ENCODE measurements around the gene SVEP1.

Gene SVEP1

DNA sequence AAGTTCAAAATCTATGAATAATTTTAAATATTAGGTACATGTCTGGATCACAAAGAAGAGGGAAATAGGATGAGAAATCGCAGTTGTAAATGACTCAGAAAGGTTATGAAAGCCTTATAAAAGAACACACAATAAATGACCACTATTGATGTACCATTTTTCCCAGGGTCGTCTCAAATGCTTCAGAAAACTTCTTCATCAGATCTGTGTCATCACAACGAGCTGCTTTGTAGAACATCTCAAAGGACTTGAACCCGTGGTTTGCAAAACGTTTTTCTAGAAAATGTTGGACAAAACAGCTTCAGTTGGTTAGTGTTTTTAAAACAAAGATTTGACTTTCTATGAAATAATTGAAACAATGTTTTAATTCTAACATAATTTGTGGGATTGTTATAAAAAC, 100.1 kb downstream of the SVEP1 start:
- Mint-ChIP-seq H3K36me3 (ENCODE audit: low read depth) (no peaks in the 10 kb centered on the region), H3K27ac (no peak overlapping the region), H3K27me3 (ENCODE audit: low read depth, poor library complexity) (no peaks in the 10 kb centered on the region), H3K4me1 (no peaks in the 10 kb centered on the region), H3K9me3 (peaks cover 6% of the 10 kb centered on the region), H3K4me3 (no peak overlapping the region)
- no peak for DNase-seq
- no peak for TF ChIP-seq CTCF (IDR thresholded peaks at IDR 0.05)

DNA sequence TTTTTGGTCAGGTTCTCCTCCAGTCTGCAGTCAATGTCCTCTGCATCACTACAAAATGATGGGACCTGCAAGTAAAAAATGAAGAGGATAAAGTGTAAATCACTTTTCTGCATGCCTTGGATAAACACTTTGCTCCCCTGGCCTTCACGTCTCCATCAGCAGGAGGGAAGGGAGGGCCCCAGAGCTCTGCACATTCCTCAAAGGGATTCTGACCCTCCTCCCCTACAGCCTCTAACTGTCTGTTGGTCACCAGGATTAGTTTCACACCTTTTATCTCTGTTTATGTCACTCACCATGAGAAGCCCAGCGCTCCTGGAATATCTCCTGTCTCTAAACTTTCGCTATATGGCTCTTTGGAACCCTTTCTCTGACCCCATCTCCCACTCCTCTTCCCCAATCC, 103.3 kb downstream of the SVEP1 start:
- no peak for TF ChIP-seq CTCF (IDR thresholded peaks at IDR 0.05)
- no peaks in the 10 kb centered on the region for H3K36me3 Mint-ChIP-seq (ENCODE audit: low read depth)
- DNase-seq = peak; percentile 3
- no peaks in the 10 kb centered on the region for H3K4me1 Mint-ChIP-seq
- H3K27ac Mint-ChIP-seq = no peak overlapping the region
- no peaks in the 10 kb centered on the region for H3K9me3 Mint-ChIP-seq
- H3K27me3 Mint-ChIP-seq (ENCODE audit: low read depth, poor library complexity) = no peaks in the 10 kb centered on the region
- H3K4me3 Mint-ChIP-seq = no peak overlapping the region

GRCh38 chr9:110472111-110472510, 107.4 kb downstream of the SVEP1 start:
- Mint-ChIP-seq H3K27ac (no peak overlapping the region), H3K36me3 (ENCODE audit: low read depth) (no peaks in the 10 kb centered on the region), H3K4me1 (no peaks in the 10 kb centered on the region), H3K4me3 (no peak overlapping the region), H3K9me3 (no peaks in the 10 kb centered on the region), H3K27me3 (ENCODE audit: low read depth, poor library complexity) (no peaks in the 10 kb centered on the region)
- TF ChIP-seq CTCF (IDR thresholded peaks at IDR 0.05) = no peak
- DNase-seq = no peak

DNA sequence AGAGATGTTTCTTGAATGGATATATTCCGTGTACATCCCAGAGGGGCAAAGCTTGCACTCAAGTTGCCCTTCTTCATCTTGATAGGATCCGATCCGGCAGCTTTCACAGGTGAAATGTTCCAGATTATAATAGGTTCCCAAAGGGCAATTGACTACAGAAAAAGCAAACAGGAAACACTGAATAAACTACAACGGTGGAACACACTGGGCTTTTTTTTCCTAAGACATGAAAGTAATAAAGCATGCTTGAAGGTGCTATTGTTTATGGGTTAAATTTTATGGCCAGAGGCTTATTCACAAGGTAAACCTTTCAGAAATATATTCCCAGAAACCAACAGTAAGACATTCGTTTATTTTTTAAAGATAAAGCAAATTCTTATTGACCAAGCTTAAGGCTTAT, 110.6 kb downstream of the SVEP1 start:
- Mint-ChIP-seq H3K27ac (no peak overlapping the region), H3K4me1 (no peaks in the 10 kb centered on the region), H3K36me3 (ENCODE audit: low read depth) (no peaks in the 10 kb centered on the region), H3K27me3 (ENCODE audit: low read depth, poor library complexity) (no peaks in the 10 kb centered on the region), H3K4me3 (no peak overlapping the region), H3K9me3 (no peaks in the 10 kb centered on the region)
- DNase-seq = no peak
- TF ChIP-seq CTCF (IDR thresholded peaks at IDR 0.05) = no peak

DNA sequence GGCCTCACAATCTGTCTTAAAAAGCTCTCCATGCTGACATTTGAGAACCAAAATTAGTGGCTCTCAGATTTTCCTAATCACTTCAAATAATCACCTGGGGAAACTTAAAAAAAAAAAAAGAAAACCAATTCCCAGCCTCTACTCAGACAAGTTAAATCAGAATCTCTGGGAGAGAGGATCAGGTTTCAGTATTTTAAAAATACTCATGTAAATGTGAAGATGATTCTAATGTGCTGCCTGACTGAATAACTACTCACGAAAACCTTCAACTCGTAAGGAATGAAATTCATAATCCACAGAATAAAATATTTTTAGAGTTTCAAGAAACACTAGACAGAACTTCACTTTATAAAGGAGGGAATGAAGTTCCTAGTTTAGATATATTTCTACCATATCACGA, 114.4 kb downstream of the SVEP1 start:
- H3K27me3 Mint-ChIP-seq (ENCODE audit: low read depth, poor library complexity) = peaks cover 3% of the 10 kb centered on the region
- H3K4me1 Mint-ChIP-seq = no peaks in the 10 kb centered on the region
- no peak for TF ChIP-seq CTCF (IDR thresholded peaks at IDR 0.05)
- H3K9me3 Mint-ChIP-seq = no peaks in the 10 kb centered on the region
- no peak for DNase-seq
- H3K4me3 Mint-ChIP-seq = no peak overlapping the region
- H3K27ac Mint-ChIP-seq = no peak overlapping the region
- no peaks in the 10 kb centered on the region for H3K36me3 Mint-ChIP-seq (ENCODE audit: low read depth)

DNA sequence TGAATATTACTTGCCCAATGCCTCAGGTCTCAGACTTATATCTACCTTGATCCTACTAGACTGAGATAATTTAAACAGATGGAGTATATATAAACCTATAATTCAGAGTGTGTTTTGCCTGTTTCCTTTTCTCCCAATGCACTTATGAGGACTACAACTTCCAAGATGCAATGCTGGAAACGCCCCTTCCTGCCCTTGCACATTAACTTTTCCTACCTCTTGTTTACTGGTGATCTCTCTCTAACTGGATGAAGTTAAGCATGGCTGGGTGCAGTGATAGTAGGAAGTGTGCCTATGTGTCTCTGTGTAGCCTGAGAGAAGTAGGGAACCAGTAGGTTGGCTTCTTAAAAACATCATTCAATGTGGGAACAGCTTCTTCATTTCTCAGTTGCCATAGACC, 115.2 kb downstream of the SVEP1 start:
- DNase-seq = no peak
- Mint-ChIP-seq H3K9me3 (no peaks in the 10 kb centered on the region), H3K27ac (no peak overlapping the region), H3K27me3 (ENCODE audit: low read depth, poor library complexity) (peaks cover 3% of the 10 kb centered on the region), H3K36me3 (ENCODE audit: low read depth) (no peaks in the 10 kb centered on the region), H3K4me1 (no peaks in the 10 kb centered on the region), H3K4me3 (no peak overlapping the region)
- no peak for TF ChIP-seq CTCF (IDR thresholded peaks at IDR 0.05)
